ENCODE results near the gene ITGAL. TPM values are rescaled to one million over a fixed set of nuclear protein-coding genes. Genes with fewer than 3 reads are reported as not detected.

ITGAL gene
- total and polyA plus RNA-seq, 2 of the 13 experiments (the other 11 are each of a cell fraction or from before 2014, with no cell fraction given): 0.86 to 1.2 TPM

GRCh38 chr16:30526823-30527634, 54.5 kb downstream of the ITGAL start (continued):
- TF ChIP-seq ASH2L (IDR thresholded peaks at IDR 0.05; ENCODE audit: insufficient read length, low read depth, low read length): peak; percentile 86
- no peak for TF ChIP-seq ZNF318 (CRISPR knock-in tag; IDR thresholded peaks at IDR 0.05)
- TF ChIP-seq GMEB1 (CRISPR knock-in tag; IDR thresholded peaks at IDR 0.05; ENCODE audit: borderline replicate concordance): peak; percentile 53; the same call in 1 of the 2 replicates
- no peak for TF ChIP-seq ZNF432 (CRISPR knock-in tag; IDR thresholded peaks at IDR 0.05; ENCODE audit: borderline replicate concordance)
- no peak for TF ChIP-seq SP140L (CRISPR knock-in tag; IDR thresholded peaks at IDR 0.05; ENCODE audit: borderline replicate concordance)
- peak; percentile 94 for TF ChIP-seq RFX3 (CRISPR knock-in tag; IDR thresholded peaks at IDR 0.05)
- TF ChIP-seq CREM (IDR thresholded peaks at IDR 0.05): no peak
- TF ChIP-seq CREM (CRISPR knock-in tag; IDR thresholded peaks at IDR 0.05): no peak
- TF ChIP-seq ZNF879 (CRISPR knock-in tag; IDR thresholded peaks at IDR 0.05): no peak
- TF ChIP-seq ZSCAN31 (CRISPR knock-in tag; IDR thresholded peaks at IDR 0.05; ENCODE audit: low read depth): no peak
- peak; percentile 68; the same call in 1 of the 2 replicates for TF ChIP-seq ZBTB2 (CRISPR knock-in tag; IDR thresholded peaks at IDR 0.05; ENCODE audit: low read depth)
- TF ChIP-seq ZFP1 (CRISPR knock-in tag; IDR thresholded peaks at IDR 0.05): no peak; the same call in 1 of the 2 replicates
- TF ChIP-seq BCL6 (CRISPR knock-in tag; IDR thresholded peaks at IDR 0.05): peak; percentile 25; the same call in 1 of the 2 replicates
- TF ChIP-seq FOXA3 (CRISPR knock-in tag; IDR thresholded peaks at IDR 0.05): 0 out of 2 replicates have a peak, but pooled peaks have one; percentile 6
- peak; percentile 64 for TF ChIP-seq REL (CRISPR knock-in tag; conservative IDR thresholded peaks at IDR 0.05)
- no peak for TF ChIP-seq CEBPB (IDR thresholded peaks at IDR 0.05; ENCODE audit: borderline replicate concordance, low read depth, low read length)
